Measurements from ENCODE around the gene NEXN.
A peak's percentile ranks its signal among the peaks of the same experiment; 100 is the strongest.

NEXN gene

GRCh38 chr1:77953907-77954306 lies 65.5 kb downstream of the NEXN start:
- no peak overlapping the region for H3K4me3 ChIP-seq (replicated peaks in 1 of 2; ENCODE audit: low read depth in 2 of 2, low read length in 2 of 2)
- DNase-seq (ENCODE audit: low read depth in 2 of 2) = no peak
- no peak for TF ChIP-seq CTCF (IDR thresholded peaks at IDR 0.05; ENCODE audit: low read depth, low read length)

GRCh38 chr1:77954521-77954920 lies 66.1 kb downstream of the NEXN start:
- no peak for TF ChIP-seq CTCF (IDR thresholded peaks at IDR 0.05; ENCODE audit: low read depth, low read length)
- peak in 1 of 2 donors; percentile 34 for DNase-seq (ENCODE audit: low read depth in 2 of 2)
- no peak overlapping the region for H3K4me3 ChIP-seq (replicated peaks in 1 of 2; ENCODE audit: low read depth in 2 of 2, low read length in 2 of 2)

DNA sequence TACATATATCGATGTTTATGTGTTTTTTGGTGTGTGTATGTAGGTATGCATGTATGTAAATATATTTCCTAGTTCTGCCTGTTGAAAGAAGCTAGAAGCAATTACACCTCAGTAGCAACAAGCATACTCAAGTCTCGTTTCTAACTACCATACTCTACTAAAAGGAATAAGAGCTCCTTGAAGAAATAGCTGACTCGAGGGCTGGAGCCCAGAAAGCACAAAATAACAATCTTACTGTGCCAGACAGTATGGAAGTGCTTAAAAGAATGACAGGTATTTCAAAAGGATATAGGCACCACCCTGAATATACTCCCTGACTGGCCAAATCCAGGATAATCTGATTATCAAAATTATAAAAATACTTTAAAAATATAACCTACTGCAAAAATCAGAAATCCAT lies 67.3 kb downstream of the NEXN start:
- no peak for DNase-seq (ENCODE audit: low read depth in 2 of 2)
- TF ChIP-seq CTCF (IDR thresholded peaks at IDR 0.05; ENCODE audit: low read depth, low read length) = no peak
- H3K4me3 ChIP-seq (replicated peaks in 1 of 2; ENCODE audit: low read depth in 2 of 2, low read length in 2 of 2) = no peak overlapping the region

- TF ChIP-seq CTCF (IDR thresholded peaks at IDR 0.05; ENCODE audit: low read depth, low read length) = no peak
- no peak for DNase-seq (ENCODE audit: low read depth in 2 of 2)
- H3K4me3 ChIP-seq (replicated peaks in 1 of 2; ENCODE audit: low read depth in 2 of 2, low read length in 2 of 2) = no peak overlapping the region
Measured at GRCh38 chr1:77956464-77956863, 68.0 kb downstream of the NEXN start.

GRCh38 chr1:77958391-77958790 lies 70.0 kb downstream of the NEXN start:
- no peak for TF ChIP-seq CTCF (IDR thresholded peaks at IDR 0.05; ENCODE audit: low read depth, low read length)
- DNase-seq (ENCODE audit: low read depth in 2 of 2) = no peak
- H3K4me3 ChIP-seq (replicated peaks in 1 of 2; ENCODE audit: low read depth in 2 of 2, low read length in 2 of 2) = no peak overlapping the region

- DNase-seq (ENCODE audit: low read depth in 2 of 2) = no peak
- no peak overlapping the region for H3K4me3 ChIP-seq (replicated peaks in 1 of 2; ENCODE audit: low read depth in 2 of 2, low read length in 2 of 2)
- TF ChIP-seq CTCF (IDR thresholded peaks at IDR 0.05; ENCODE audit: low read depth, low read length) = no peak
Measured at GRCh38 chr1:77958850-77959249, 70.4 kb downstream of the NEXN start.

DNA sequence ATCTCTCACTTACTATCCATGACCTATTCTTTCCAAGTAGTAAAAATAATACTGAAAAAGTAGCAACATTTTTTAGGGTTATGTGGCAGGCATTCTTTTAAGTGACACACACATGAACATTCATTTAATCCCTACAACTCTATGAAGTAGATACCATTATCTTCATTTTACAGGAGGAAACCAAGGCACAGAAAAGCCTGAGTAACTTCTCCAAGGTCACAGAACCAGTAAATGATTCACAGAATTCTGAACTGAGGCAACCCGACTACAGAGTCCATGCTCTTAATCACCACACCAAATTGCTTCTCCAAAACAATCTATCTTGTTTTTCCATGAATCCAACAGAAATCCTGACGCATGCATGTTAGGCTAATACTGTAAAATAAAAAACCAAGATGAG lies 73.0 kb downstream of the NEXN start:
- TF ChIP-seq CTCF (IDR thresholded peaks at IDR 0.05; ENCODE audit: low read depth, low read length) = no peak
- H3K4me3 ChIP-seq (replicated peaks in 1 of 2; ENCODE audit: low read depth in 2 of 2, low read length in 2 of 2) = no peak overlapping the region
- no peak for DNase-seq (ENCODE audit: low read depth in 2 of 2)
